Endothelial cell of umbilical vein (primary cell): ENCODE measurements around the gene ZNF2.

Experiments
- POLR2A ChIP-seq: IDR thresholded peaks from 2 replicates; pipeline ENCODE4 v1.6.1; 2012; ENCODE audit warnings: low read depth, mild to moderate bottlenecking, control low read depth, low read length
- POLR2AphosphoS5 ChIP-seq: IDR thresholded peaks from 2 replicates; pipeline ENCODE4 v1.6.1; 2012; ENCODE audit warnings: low read depth, mild to moderate bottlenecking, control low read depth, low read length, moderate library complexity; ENCODE audit not compliant: insufficient read depth
- TF ChIP-seq, protein P1 (sequence below): IDR thresholded peaks from 2 replicates; pipeline ENCODE4 v1.6.1; 2011; ENCODE audit not compliant: insufficient read depth, insufficient read length
- TF ChIP-seq, protein P2 (sequence below), 2 donors: IDR thresholded peaks; 1 replicate in 1 of 2; 2 replicates in 1 of 2; pipeline ENCODE4 v1.5.1; 2011; ENCODE audit warnings: low read length in 2 of 2, mild to moderate bottlenecking in 2 of 2, moderate library complexity in 2 of 2, control low read depth in 1 of 2, inconsistent platforms in 1 of 2, low read depth in 1 of 2; ENCODE audit not compliant: insufficient read depth in 1 of 2; ENCODE audit errors: extremely low read depth in 1 of 2

DNA sequence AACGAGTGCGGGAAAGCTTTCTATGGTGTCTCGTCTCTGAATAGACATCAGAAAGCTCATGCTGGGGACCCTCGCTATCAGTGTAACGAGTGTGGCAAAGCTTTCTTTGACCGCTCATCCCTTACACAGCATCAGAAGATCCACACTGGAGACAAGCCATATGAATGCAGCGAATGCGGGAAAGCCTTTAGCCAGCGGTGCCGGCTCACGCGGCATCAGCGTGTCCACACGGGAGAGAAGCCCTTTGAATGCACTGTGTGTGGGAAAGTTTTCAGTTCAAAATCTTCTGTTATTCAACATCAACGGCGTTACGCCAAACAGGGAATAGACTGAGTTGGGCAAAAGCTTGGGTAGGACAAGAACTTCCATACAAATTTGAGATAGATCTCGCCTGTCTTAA is 16.2 kb downstream of the ZNF2 start:
- TF ChIP-seq, protein P1, sequence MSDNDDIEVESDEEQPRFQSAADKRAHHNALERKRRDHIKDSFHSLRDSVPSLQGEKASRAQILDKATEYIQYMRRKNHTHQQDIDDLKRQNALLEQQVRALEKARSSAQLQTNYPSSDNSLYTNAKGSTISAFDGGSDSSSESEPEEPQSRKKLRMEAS, result no peak
- no peak for TF ChIP-seq POLR2A
- no peak for TF ChIP-seq POLR2AphosphoS5
- TF ChIP-seq, protein P2, sequence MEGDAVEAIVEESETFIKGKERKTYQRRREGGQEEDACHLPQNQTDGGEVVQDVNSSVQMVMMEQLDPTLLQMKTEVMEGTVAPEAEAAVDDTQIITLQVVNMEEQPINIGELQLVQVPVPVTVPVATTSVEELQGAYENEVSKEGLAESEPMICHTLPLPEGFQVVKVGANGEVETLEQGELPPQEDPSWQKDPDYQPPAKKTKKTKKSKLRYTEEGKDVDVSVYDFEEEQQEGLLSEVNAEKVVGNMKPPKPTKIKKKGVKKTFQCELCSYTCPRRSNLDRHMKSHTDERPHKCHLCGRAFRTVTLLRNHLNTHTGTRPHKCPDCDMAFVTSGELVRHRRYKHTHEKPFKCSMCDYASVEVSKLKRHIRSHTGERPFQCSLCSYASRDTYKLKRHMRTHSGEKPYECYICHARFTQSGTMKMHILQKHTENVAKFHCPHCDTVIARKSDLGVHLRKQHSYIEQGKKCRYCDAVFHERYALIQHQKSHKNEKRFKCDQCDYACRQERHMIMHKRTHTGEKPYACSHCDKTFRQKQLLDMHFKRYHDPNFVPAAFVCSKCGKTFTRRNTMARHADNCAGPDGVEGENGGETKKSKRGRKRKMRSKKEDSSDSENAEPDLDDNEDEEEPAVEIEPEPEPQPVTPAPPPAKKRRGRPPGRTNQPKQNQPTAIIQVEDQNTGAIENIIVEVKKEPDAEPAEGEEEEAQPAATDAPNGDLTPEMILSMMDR (IDR thresholded peaks at IDR 0.05; ENCODE audit: extremely low read depth in 1 of 2, insufficient read depth in 1 of 2, low read depth in 1 of 2, low read length in 2 of 2), result no peak
